NB4 (cell line): ENCODE data around the gene PLEKHA4.

Experiments
- CTCF ChIP-seq: IDR thresholded peaks from one replicate; pipeline ENCODE4 v1.5.1; 2012; ENCODE audit warnings: low read depth, low read length
- MAX ChIP-seq: IDR thresholded peaks from 2 replicates; pipeline ENCODE4 v1.6.1; 2011; ENCODE audit warnings: low read depth, low read length
- MYC ChIP-seq: IDR thresholded peaks from 2 replicates; pipeline ENCODE4 v1.6.1; 2011; ENCODE audit warnings: low read depth, low read length
- POLR2A ChIP-seq: IDR thresholded peaks from 2 replicates; pipeline ENCODE4 v1.6.1; 2011; ENCODE audit warnings: mild to moderate bottlenecking; ENCODE audit not compliant: insufficient read length; ENCODE audit errors: extremely low read depth

GRCh38 chr19:48802623-48803022 lies 65.8 kb downstream of the PLEKHA4 start:
- no peak for TF ChIP-seq POLR2A
- no peak for TF ChIP-seq CTCF
- TF ChIP-seq MAX: no peak
- TF ChIP-seq MYC: no peak
